Right atrium auricular region (tissue), 2 donors: ENCODE data around the gene OR2V2. TPM values are rescaled to one million over a fixed set of nuclear protein-coding genes. Genes with fewer than 3 reads are reported as not detected.

Source experiments
- DNase-seq: peaks from one replicate; pipeline ENCODE4 v3.0.0-alpha.2; 2019; ENCODE audit warnings: low spot score
- H3K27ac ChIP-seq, 2 donors: fragments of 200-600 bp; sonication (generic); 1 replicate in 1 of 2; 2 replicates in 1 of 2; pipeline ENCODE4 v1.5.1; 2016 to 2019
- H3K27me3 ChIP-seq, 2 donors: fragments of 200-600 bp; sonication (generic); one replicate each; pipeline versions ENCODE4 v1.5.1 to v1.6.0; 2017 to 2019
- H3K36me3 ChIP-seq: fragments of 200-600 bp; sonication (generic); one replicate; pipeline ENCODE4 v1.5.1; 2016
- H3K4me1 ChIP-seq, 2 donors: fragments of 200-600 bp; sonication (generic); one replicate each; pipeline versions ENCODE4 v1.5.1 to v1.6.0; 2017 to 2019
- H3K4me3 ChIP-seq, 2 donors: fragments of 200-600 bp; sonication (generic); 1 replicate in 1 of 2; 2 replicates in 1 of 2; pipeline ENCODE4 v1.5.1; 2017 to 2019; ENCODE audit warnings: mild to moderate bottlenecking in 1 of 2, moderate library complexity in 1 of 2
- H3K9me3 ChIP-seq, 2 donors: fragments of 200-600 bp; sonication (generic); one replicate each; pipeline ENCODE4 v1.5.1; 2019
- CTCF ChIP-seq, 2 donors: fragments of 200-600 bp; sonication (generic); IDR thresholded peaks; one replicate each; pipeline ENCODE4 v1.5.1; 2019; ENCODE audit warnings: antibody characterized with exemption in 2 of 2
- total RNA-seq, 2 donors: library from RNA; depleted of rRNA; stranded (reverse); fragments of >200 nt; gene quantifications; one replicate each; pipeline ENCODE4 v1.1.0, GENCODE V29; 2016

OR2V2 gene
- total RNA-seq, 2 donors from 2014 or later: not detected

GRCh38 chr5:181190711-181191525 lies 43.5 kb downstream of the OR2V2 start:
- H3K4me1 ChIP-seq: peaks cover 0 to 28% of the 10 kb centered on the region in 2 donors
- peak; percentile 6 to 41 for TF ChIP-seq CTCF (IDR thresholded peaks at IDR 0.05)
- DNase-seq: no peak
- peak overlapping the region; percentile 66 to 68 for H3K4me3 ChIP-seq
- no peaks in the 10 kb centered on the region for H3K27me3 ChIP-seq
- H3K36me3 ChIP-seq: no peaks in the 10 kb centered on the region
- no peaks in the 10 kb centered on the region for H3K9me3 ChIP-seq
- peak overlapping the region; percentile 93 to 94 for H3K27ac ChIP-seq

- peak; percentile 98 for DNase-seq
- no peaks in the 10 kb centered on the region for H3K9me3 ChIP-seq
- H3K4me3 ChIP-seq: peak overlapping the region; percentile 66 to 68
- H3K36me3 ChIP-seq: no peaks in the 10 kb centered on the region
- no peaks in the 10 kb centered on the region for H3K27me3 ChIP-seq
- H3K4me1 ChIP-seq: peaks cover 0 to 28% of the 10 kb centered on the region in 2 donors
- no peak for TF ChIP-seq CTCF (IDR thresholded peaks at IDR 0.05)
- peak overlapping the region; percentile 93 to 94 for H3K27ac ChIP-seq
Observed at GRCh38 chr5:181191526-181192336, 44.3 kb downstream of the OR2V2 start.

- TF ChIP-seq CTCF (IDR thresholded peaks at IDR 0.05): no peak
- Histone ChIP-seq H3K9me3 (no peaks in the 10 kb centered on the region), H3K4me1 (peaks cover 0 to 28% of the 10 kb centered on the region in 2 donors), H3K36me3 (no peaks in the 10 kb centered on the region), H3K4me3 (peak overlapping the region; percentile 66 to 68), H3K27me3 (no peaks in the 10 kb centered on the region), H3K27ac (peak overlapping the region; percentile 93 to 94)
- DNase-seq: no peak
Observed at GRCh38 chr5:181192337-181193046, 45.1 kb downstream of the OR2V2 start.

GRCh38 chr5:181193656-181194055 lies 46.3 kb downstream of the OR2V2 start:
- DNase-seq: no peak
- Histone ChIP-seq H3K9me3 (no peaks in the 10 kb centered on the region), H3K4me1 (peaks cover 0 to 23% of the 10 kb centered on the region in 2 donors), H3K27ac (no peak overlapping the region), H3K27me3 (no peaks in the 10 kb centered on the region), H3K4me3 (no peak overlapping the region), H3K36me3 (no peaks in the 10 kb centered on the region)
- no peak for TF ChIP-seq CTCF (IDR thresholded peaks at IDR 0.05)

GRCh38 chr5:181194489-181195248 lies 47.3 kb downstream of the OR2V2 start:
- Histone ChIP-seq H3K36me3 (no peaks in the 10 kb centered on the region), H3K27me3 (no peaks in the 10 kb centered on the region), H3K27ac (no peak overlapping the region), H3K4me1 (peaks cover 0 to 22% of the 10 kb centered on the region in 2 donors), H3K4me3 (no peak overlapping the region), H3K9me3 (no peaks in the 10 kb centered on the region)
- DNase-seq: no peak
- no peak for TF ChIP-seq CTCF (IDR thresholded peaks at IDR 0.05)
